Endothelial cell of umbilical vein (primary cell): ENCODE results near the gene SAPCD2. TPM values are rescaled to one million over a fixed set of nuclear protein-coding genes. Genes with fewer than 3 reads are reported as not detected.

Experiments used
- BruUV-seq: library from RNA; stranded (reverse); fragments of 400-500 nt; replicated peaks from 2 replicates; lab custom pipeline; 2021; lab: Mats Ljungman, UMichigan
- CTCF ChIA-PET: fragments of 300-600, 350-600 bp; sonication (Branson Sonifier 250); formaldehyde crosslinking; loops from one replicate; lab custom pipeline; 2021; ENCODE audit warnings: antibody characterized with exemption, inconsistent platforms; lab: Charles Lee
- POLR2A ChIA-PET: fragments of 300-600, 350-600 bp; sonication (Branson Sonifier 250); formaldehyde crosslinking; loops from one replicate; lab custom pipeline; 2021; ENCODE audit warnings: antibody characterized with exemption, inconsistent platforms; lab: Charles Lee
- DNase-seq: peaks from one replicate; pipeline ENCODE4 v3.0.0-alpha.2; 2011; ENCODE audit warnings: low read depth, low spot score
- FAIRE-seq: peaks from 2 replicates; lab custom pipeline; 2011; peaks lifted over from hg19 to GRCh38; lab: Jason Lieb, UNC
- H2AFZ ChIP-seq: 2 replicates; pipeline ENCODE4 v1.6.0; 2012; ENCODE audit warnings: low read depth, low read length, control low read depth, inconsistent platforms
- H3K27ac ChIP-seq: 2 replicates; pipeline ENCODE4 v1.5.1; 2011; ENCODE audit warnings: low read depth, mild to moderate bottlenecking, control low read depth, low read length, moderate library complexity; ENCODE audit not compliant: insufficient read depth
- H3K27me3 ChIP-seq, 2 experiments: 2 replicates each; pipeline versions ENCODE4 v1.6.0 to v1.6.1; 2011; ENCODE audit warnings: low read length in 2 of 2, mixed read lengths in 1 of 2; ENCODE audit not compliant: control insufficient read depth in 2 of 2, insufficient read depth in 2 of 2
- H3K36me3 ChIP-seq, 2 experiments: 2 replicates in 1 of 2; 3 replicates in 1 of 2; pipeline ENCODE4 v1.5.1; 2011; ENCODE audit warnings: low read length in 2 of 2, mild to moderate bottlenecking in 1 of 2, moderate library complexity in 1 of 2; ENCODE audit not compliant: control insufficient read depth in 2 of 2, insufficient read depth in 2 of 2; ENCODE audit errors: extremely low read depth in 1 of 2
- H3K4me1 ChIP-seq: 3 replicates; pipeline ENCODE4 v1.5.1; 2011; ENCODE audit warnings: mild to moderate bottlenecking, low read length; ENCODE audit not compliant: control insufficient read depth, insufficient read depth; ENCODE audit errors: extremely low read depth
- H3K4me2 ChIP-seq: 2 replicates; pipeline ENCODE4 v1.6.1; 2011; ENCODE audit warnings: low read length, control low read depth, mixed read lengths; ENCODE audit not compliant: insufficient read depth
- H3K4me3 ChIP-seq, 3 experiments: fragments of 200-600 bp in 1 of 3; sonication (generic), shearing (Covaris generic) in 1 of 3; replicated peaks in 1 of 3; 2 replicates each; pipeline ENCODE4 v1.5.1; 2011 to 2016; ENCODE audit warnings: control low read depth in 3 of 3, low read length in 3 of 3, mild to moderate bottlenecking in 2 of 3, inconsistent platforms in 1 of 3, low read depth in 1 of 3, moderate library complexity in 1 of 3; ENCODE audit not compliant: insufficient read depth in 1 of 3
- H3K79me2 ChIP-seq: 2 replicates; pipeline ENCODE4 v1.6.0; 2012; ENCODE audit warnings: low read length, inconsistent platforms; ENCODE audit not compliant: control insufficient read depth, insufficient read depth
- H3K9ac ChIP-seq: replicated peaks from 2 replicates; pipeline ENCODE3; 2011; ENCODE audit warnings: low read length, control low read depth; ENCODE audit not compliant: insufficient read depth; ENCODE audit errors: extremely low read depth
- H3K9me1 ChIP-seq: replicated peaks from 3 replicates; pipeline ENCODE4 v1.6.0; 2011; ENCODE audit warnings: mild to moderate bottlenecking, low read length; ENCODE audit not compliant: control insufficient read depth, insufficient read depth; ENCODE audit errors: extremely low read depth
- H3K9me3 ChIP-seq: replicated peaks from 2 replicates; pipeline ENCODE4 v1.5.1; 2012; ENCODE audit warnings: low read length, inconsistent platforms; ENCODE audit not compliant: control insufficient read depth, insufficient read depth
- H4K20me1 ChIP-seq: replicated peaks from 2 replicates; pipeline ENCODE3; 2011; ENCODE audit warnings: mild to moderate bottlenecking, low read length; ENCODE audit not compliant: control insufficient read depth, insufficient read depth; ENCODE audit errors: extremely low read depth
- CTCF ChIP-seq, 2 donors: IDR thresholded peaks; 1 replicate in 1 of 2; 2 replicates in 1 of 2; pipeline ENCODE4 v1.5.1; 2011; ENCODE audit warnings: low read length in 2 of 2, mild to moderate bottlenecking in 2 of 2, moderate library complexity in 2 of 2, control low read depth in 1 of 2, inconsistent platforms in 1 of 2, low read depth in 1 of 2; ENCODE audit not compliant: insufficient read depth in 1 of 2; ENCODE audit errors: extremely low read depth in 1 of 2
- EZH2 ChIP-seq: IDR thresholded peaks from 2 replicates; pipeline ENCODE4 v1.6.1; 2012; ENCODE audit warnings: borderline replicate concordance, low read depth, mild to moderate bottlenecking, moderate library complexity, low read length, inconsistent platforms; ENCODE audit not compliant: severe bottlenecking
- FOS ChIP-seq: IDR thresholded peaks from 2 replicates; pipeline ENCODE4 v1.6.1; 2011; ENCODE audit warnings: mild to moderate bottlenecking, low read length, moderate library complexity, borderline replicate concordance; ENCODE audit not compliant: insufficient read depth
- GATA2 ChIP-seq: IDR thresholded peaks from 2 replicates; pipeline ENCODE4 v1.7.0; 2011; ENCODE audit warnings: low read depth, mild to moderate bottlenecking, moderate library complexity, mixed read lengths, low read length; ENCODE audit not compliant: insufficient read length, insufficient read depth
- JUN ChIP-seq: IDR thresholded peaks from 2 replicates; pipeline ENCODE4 v1.6.1; 2011; ENCODE audit warnings: borderline replicate concordance, low read depth; ENCODE audit not compliant: insufficient read length, insufficient read depth
- MYC ChIP-seq: IDR thresholded peaks from one replicate; pipeline ENCODE4 v1.6.1; 2011; ENCODE audit warnings: mild to moderate bottlenecking, low read depth, low read length
- POLR2A ChIP-seq: IDR thresholded peaks from 2 replicates; pipeline ENCODE4 v1.6.1; 2012; ENCODE audit warnings: low read depth, mild to moderate bottlenecking, control low read depth, low read length
- POLR2AphosphoS5 ChIP-seq: IDR thresholded peaks from 2 replicates; pipeline ENCODE4 v1.6.1; 2012; ENCODE audit warnings: low read depth, mild to moderate bottlenecking, control low read depth, low read length, moderate library complexity; ENCODE audit not compliant: insufficient read depth
- dilution Hi-C: fragments of 300-500 bp; cut with MboI; formaldehyde crosslinking; loops from one replicate; pipeline ENCODE4 v1.15.0; 2019; ENCODE audit warnings: low sequenced_read_pairs; ENCODE audit not compliant: extremely low pct_ligation_motif_present
- intact Hi-C: fragments of 100-400 bp; cut with micrococcal nuclease; formaldehyde crosslinking; loops from one replicate; pipeline ENCODE4 v1.10.0; 2022
- polyA plus RNA-seq, 4 experiments: library from polyadenylated mRNA; depleted of rRNA in 3 of 4; stranded (reverse) in 3 of 4; unstranded in 1 of 4; fragments of >200 nt; gene quantifications; 2 replicates each; pipeline versions ENCODE4 v1.2.1 to v1.2.3, GENCODE V29; 2011 to 2012; ENCODE audit warnings: missing spikeins in 1 of 4
- total RNA-seq: library from RNA; stranded (reverse); gene quantifications from 2 replicates; pipeline ENCODE4 v1.2.3, GENCODE V29; 2021
- TF ChIP-seq, protein P1 (sequence below): IDR thresholded peaks from 2 replicates; pipeline ENCODE4 v1.6.1; 2011; ENCODE audit not compliant: insufficient read depth, insufficient read length

The SAPCD2 gene
- total and polyA plus RNA-seq, 2 donors (not counting 3 experiments of a cell fraction or from before 2014, with no cell fraction given), result 11.5 to 27.8 TPM

DNA sequence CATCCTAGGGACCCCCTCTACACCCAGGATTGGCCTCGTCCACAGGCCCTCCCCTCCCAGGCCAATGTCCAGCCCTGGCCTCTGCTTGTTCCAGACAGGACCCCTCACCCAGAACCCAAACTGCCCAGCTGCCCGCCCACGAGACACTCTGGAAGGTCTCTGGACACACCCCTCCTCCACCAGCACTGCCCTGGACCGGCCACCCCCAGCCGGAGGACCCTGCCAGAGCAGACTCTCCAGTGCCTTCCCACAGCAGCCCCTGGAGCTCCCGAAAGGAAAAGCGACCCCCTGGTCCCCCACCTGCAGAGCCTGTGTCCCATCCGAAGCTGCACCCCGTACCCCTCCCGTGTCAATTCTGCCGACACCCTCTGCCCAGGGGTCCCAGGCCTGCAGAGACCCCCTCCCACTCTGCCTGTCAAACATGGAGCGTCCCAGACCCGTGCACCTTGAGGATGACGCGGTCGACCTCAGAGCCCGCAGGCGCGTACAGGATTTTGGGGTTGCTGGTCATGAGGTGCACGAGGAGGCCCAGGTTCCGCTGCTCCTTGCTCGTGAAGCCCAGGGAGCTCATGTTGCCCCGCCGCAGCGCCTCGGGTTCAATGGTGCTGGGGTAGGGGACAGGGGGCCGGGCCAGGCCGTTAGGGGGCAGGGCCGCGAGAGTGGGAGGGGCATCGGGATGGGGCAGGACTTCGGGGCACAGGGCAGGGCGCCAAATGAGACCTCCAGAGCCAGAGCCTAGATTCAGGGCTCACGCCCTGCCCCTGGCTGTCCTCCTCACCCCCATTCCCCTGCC, 50.3 kb downstream of the SAPCD2 start:
- no peaks in the 10 kb centered on the region for H3K9me3 ChIP-seq
- no peak for DNase-seq
- no peaks in the 10 kb centered on the region for H3K9me1 ChIP-seq
- ChIA-PET CTCF (interaction anchor here (1.1 to 1.8 kb wide), 2 partner anchors 9 kb away, joined by 8 to 17 read pairs; partner anchors contain the start of gene ABCA2), POLR2A (no interaction called here)
- H3K4me2 ChIP-seq, result no peak overlapping the region
- no peaks in the 10 kb centered on the region for H3K79me2 ChIP-seq
- no peak overlapping the region for H3K9ac ChIP-seq
- no TSS peak for BruUV-seq
- no peak overlapping the region for H2AFZ ChIP-seq
- H3K4me3 ChIP-seq, result no peak overlapping the region
- no peak overlapping the region for H3K27ac ChIP-seq
- FAIRE-seq, result no peak
- no peak for TF ChIP-seq MYC
- no peak for TF ChIP-seq JUN
- no peak for TF ChIP-seq FOS
- TF ChIP-seq EZH2, result no peak
- TF ChIP-seq, protein P1, sequence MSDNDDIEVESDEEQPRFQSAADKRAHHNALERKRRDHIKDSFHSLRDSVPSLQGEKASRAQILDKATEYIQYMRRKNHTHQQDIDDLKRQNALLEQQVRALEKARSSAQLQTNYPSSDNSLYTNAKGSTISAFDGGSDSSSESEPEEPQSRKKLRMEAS, result no peak
- TF ChIP-seq CTCF (IDR thresholded peaks at IDR 0.05; ENCODE audit: extremely low read depth in 1 of 2, insufficient read depth in 1 of 2, low read depth in 1 of 2, low read length in 2 of 2), result no peak
- TF ChIP-seq POLR2AphosphoS5, result no peak
- TF ChIP-seq POLR2A, result no peak
- TF ChIP-seq GATA2, result no peak
- no peaks in the 10 kb centered on the region for H3K27me3 ChIP-seq
- dilution Hi-C loops, result no loop called here
- no peaks in the 10 kb centered on the region for H3K36me3 ChIP-seq
- no peaks in the 10 kb centered on the region for H4K20me1 ChIP-seq
- intact Hi-C loops, result no loop called here
- H3K4me1 ChIP-seq, result no peaks in the 10 kb centered on the region
